ENCODE data around the gene TMEM248.

- no peak for TF ChIP-seq CTCF (IDR thresholded peaks at IDR 0.05; ENCODE audit: poor library complexity, severe bottlenecking)
- TF ChIP-seq EZH2 (IDR thresholded peaks at IDR 0.05; ENCODE audit: borderline replicate concordance, insufficient read depth, low read length, poor library complexity, severe bottlenecking), result no peak
- TF ChIP-seq POLR2AphosphoS5 (IDR thresholded peaks at IDR 0.05), result no peak
- no peak for TF ChIP-seq EP300 (conservative IDR thresholded peaks at IDR 0.05; ENCODE audit: poor library complexity, severe bottlenecking)
- TF ChIP-seq SMC3 (conservative IDR thresholded peaks at IDR 0.05; ENCODE audit: poor library complexity), result no peak
- no peak for TF ChIP-seq RAD21 (conservative IDR thresholded peaks at IDR 0.05)
Observed at GRCh38 chr7:66953044-66953427, 32.0 kb downstream of the TMEM248 start.
